Breast epithelium (tissue), 3 donors: ENCODE data around the gene CLCN7.

Experiments used
- POLR2A ChIP-seq: fragments of 450-650 bp; IDR thresholded peaks from one replicate; pipeline ENCODE4 v1.6.1; 2016; ENCODE audit warnings: antibody characterized with exemption, mild to moderate bottlenecking, moderate library complexity
- POLR2AphosphoS5 ChIP-seq, 3 donors: sonication (generic); formaldehyde crosslinking; IDR thresholded peaks; one replicate each; pipeline ENCODE4 v1.6.1; 2017; ENCODE audit warnings: antibody characterized with exemption in 3 of 3
- TF ChIP-seq, protein P1 (sequence below), 3 donors: fragments of 450-650 bp; IDR thresholded peaks; one replicate each; pipeline ENCODE4 v1.5.1; 2016 to 2017; ENCODE audit warnings: antibody characterized with exemption in 3 of 3, mild to moderate bottlenecking in 3 of 3, moderate library complexity in 3 of 3

DNA sequence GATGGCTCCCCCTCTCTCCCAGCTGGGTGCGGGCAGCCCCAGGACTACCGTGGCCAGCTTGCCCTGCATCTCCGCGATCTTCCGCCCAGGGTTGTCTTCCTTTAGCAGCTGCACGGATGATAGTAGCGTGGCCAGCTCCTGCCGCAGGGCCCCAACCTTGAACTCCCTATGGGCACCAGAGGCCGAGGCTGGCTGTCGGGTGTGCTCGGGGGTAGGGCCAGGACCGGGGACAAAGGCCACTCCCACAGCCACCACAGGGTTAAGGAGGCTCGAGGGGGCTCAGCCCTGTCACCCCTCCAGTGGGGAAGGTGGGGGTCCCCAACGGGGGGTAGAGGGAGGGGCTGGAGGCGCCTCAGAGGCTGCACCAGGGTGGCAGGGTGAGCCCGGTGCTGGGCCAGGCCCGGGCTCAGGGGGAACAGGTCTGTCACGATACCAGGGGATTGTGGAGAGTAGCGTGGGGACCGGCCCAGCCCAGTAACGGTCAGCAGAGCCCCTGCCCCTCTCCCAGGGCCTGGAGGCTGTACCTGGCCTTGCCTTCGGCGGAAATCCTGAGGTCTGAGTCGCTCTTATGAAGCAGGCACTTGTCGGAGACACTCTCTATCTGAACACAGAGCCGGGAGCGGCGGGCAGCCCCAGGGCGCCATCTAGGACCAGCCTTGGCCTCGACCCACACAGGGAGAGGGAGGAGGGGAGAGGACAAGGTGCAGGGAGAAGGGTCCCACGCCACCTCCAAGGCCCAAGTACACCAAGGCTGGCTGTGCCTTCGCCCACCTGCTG lies 38.7 kb downstream of the CLCN7 start:
- TF ChIP-seq, protein P1, sequence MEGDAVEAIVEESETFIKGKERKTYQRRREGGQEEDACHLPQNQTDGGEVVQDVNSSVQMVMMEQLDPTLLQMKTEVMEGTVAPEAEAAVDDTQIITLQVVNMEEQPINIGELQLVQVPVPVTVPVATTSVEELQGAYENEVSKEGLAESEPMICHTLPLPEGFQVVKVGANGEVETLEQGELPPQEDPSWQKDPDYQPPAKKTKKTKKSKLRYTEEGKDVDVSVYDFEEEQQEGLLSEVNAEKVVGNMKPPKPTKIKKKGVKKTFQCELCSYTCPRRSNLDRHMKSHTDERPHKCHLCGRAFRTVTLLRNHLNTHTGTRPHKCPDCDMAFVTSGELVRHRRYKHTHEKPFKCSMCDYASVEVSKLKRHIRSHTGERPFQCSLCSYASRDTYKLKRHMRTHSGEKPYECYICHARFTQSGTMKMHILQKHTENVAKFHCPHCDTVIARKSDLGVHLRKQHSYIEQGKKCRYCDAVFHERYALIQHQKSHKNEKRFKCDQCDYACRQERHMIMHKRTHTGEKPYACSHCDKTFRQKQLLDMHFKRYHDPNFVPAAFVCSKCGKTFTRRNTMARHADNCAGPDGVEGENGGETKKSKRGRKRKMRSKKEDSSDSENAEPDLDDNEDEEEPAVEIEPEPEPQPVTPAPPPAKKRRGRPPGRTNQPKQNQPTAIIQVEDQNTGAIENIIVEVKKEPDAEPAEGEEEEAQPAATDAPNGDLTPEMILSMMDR (IDR thresholded peaks at IDR 0.05) = no peak
- TF ChIP-seq POLR2AphosphoS5 (IDR thresholded peaks at IDR 0.05) (no peak), POLR2A (no peak)
